Fibroblast of peridontal ligament (primary cell): Measurements from ENCODE around the gene PCIF1.
"Not testable (repeated sequence)": the region's sequence is repeated elsewhere in the genome, so short reads cannot be mapped to it uniquely, and the experiment has no call there.

Source experiments
- DNase-seq: peaks from one replicate; pipeline ENCODE4 v3.0.0-alpha.2; 2010; ENCODE audit errors: extremely low read depth

PCIF1 gene

GRCh38 chr20:45947110-45947866, 12.8 kb downstream of the PCIF1 start:
- no peak for DNase-seq

GRCh38 chr20:45948261-45948733, 13.8 kb downstream of the PCIF1 start:
- DNase-seq = no peak

- no peak for DNase-seq
Measured at GRCh38 chr20:45948742-45949541, 14.5 kb downstream of the PCIF1 start.

GRCh38 chr20:45949542-45950329, 15.3 kb downstream of the PCIF1 start:
- DNase-seq = no peak

- DNase-seq = no peak
Measured at GRCh38 chr20:45950330-45950646, 15.8 kb downstream of the PCIF1 start.

- no peak for DNase-seq
Measured at GRCh38 chr20:45951925-45952834, 17.7 kb downstream of the PCIF1 start.

- no peak for DNase-seq
Measured at GRCh38 chr20:45952861-45953260, 18.4 kb downstream of the PCIF1 start.

GRCh38 chr20:45953672-45954071, 19.2 kb downstream of the PCIF1 start:
- no peak for DNase-seq

GRCh38 chr20:45956326-45956725, 21.8 kb downstream of the PCIF1 start:
- not testable (repeated sequence) for DNase-seq

- no peak for DNase-seq
Measured at GRCh38 chr20:45957021-45957941, 22.8 kb downstream of the PCIF1 start.

GRCh38 chr20:45958593-45958992, 24.1 kb downstream of the PCIF1 start:
- DNase-seq = no peak

- DNase-seq = no peak
Measured at GRCh38 chr20:45959126-45959525, 24.6 kb downstream of the PCIF1 start.

- no peak for DNase-seq
Measured at GRCh38 chr20:45959956-45960630, 25.6 kb downstream of the PCIF1 start.

GRCh38 chr20:45962031-45962755, 27.7 kb downstream of the PCIF1 start:
- no peak for DNase-seq

GRCh38 chr20:45963059-45964005, 28.8 kb downstream of the PCIF1 start:
- DNase-seq = peak; percentile 55

- DNase-seq = no peak
Measured at GRCh38 chr20:45964006-45964400, 29.5 kb downstream of the PCIF1 start.

- DNase-seq = no peak
Measured at GRCh38 chr20:45965169-45966002, 30.9 kb downstream of the PCIF1 start.
